NCI-H526 (cell line): Measurements from ENCODE around the gene CHEK1.
"Not testable (repeated sequence)": the region's sequence is repeated elsewhere in the genome, so short reads cannot be mapped to it uniquely, and the experiment has no call there.

ENCODE experiments used
- DNase-seq, 2 experiments: peaks; one replicate each; lab custom pipeline; 2025; lab: John Stamatoyannopoulos, UW

Gene CHEK1

GRCh38 chr11:125701018-125701610, 76.2 kb downstream of the CHEK1 start:
- no peak for DNase-seq

GRCh38 chr11:125701858-125702621, 77.1 kb downstream of the CHEK1 start:
- DNase-seq = no peak

- DNase-seq = not testable (repeated sequence)
Observed at GRCh38 chr11:125704686-125705085, 79.7 kb downstream of the CHEK1 start.

- DNase-seq = no peak
Observed at GRCh38 chr11:125720781-125721180, 95.8 kb downstream of the CHEK1 start.

- DNase-seq = peak; percentile 53 to 70
Observed at GRCh38 chr11:125724125-125724524, 99.2 kb downstream of the CHEK1 start.
